Stimulated activated CD4-positive, alpha-beta T cell treated with anti-CD3 and anti-CD28 coated beads, Interleukin-1b, Interleukin-23, amount 100 ng/mL, for 24 hours (primary cell): ENCODE data around the gene SLC22A2.

Source experiments
- DNase-seq, 4 experiments: peaks; one replicate each; pipeline ENCODE4 v3.0.0-alpha.2; 2020; ENCODE audit warnings: low read depth in 4 of 4, low spot score in 1 of 4

SLC22A2 gene

GRCh38 chr6:160218810-160219209, 39.8 kb downstream of the SLC22A2 start:
- DNase-seq, result no peak

GRCh38 chr6:160217863-160218262, 40.8 kb downstream of the SLC22A2 start:
- no peak for DNase-seq

- DNase-seq, result no peak
Observed at GRCh38 chr6:160217073-160217472, 41.5 kb downstream of the SLC22A2 start.

GRCh38 chr6:160215232-160215631, 43.4 kb downstream of the SLC22A2 start:
- DNase-seq, result no peak

GRCh38 chr6:160207618-160208017, 51.0 kb downstream of the SLC22A2 start:
- no peak for DNase-seq

- no peak for DNase-seq
Observed at GRCh38 chr6:160204710-160205109, 53.9 kb downstream of the SLC22A2 start.

GRCh38 chr6:160203953-160204352, 54.7 kb downstream of the SLC22A2 start:
- DNase-seq, result no peak

- DNase-seq, result no peak
Observed at GRCh38 chr6:160203522-160203921, 55.1 kb downstream of the SLC22A2 start.

GRCh38 chr6:160203076-160203475, 55.5 kb downstream of the SLC22A2 start:
- DNase-seq, result no peak

GRCh38 chr6:160202411-160202810, 56.2 kb downstream of the SLC22A2 start:
- DNase-seq, result no peak

- no peak for DNase-seq
Observed at GRCh38 chr6:160201061-160201460, 57.6 kb downstream of the SLC22A2 start.

GRCh38 chr6:160198606-160199211, 59.9 kb downstream of the SLC22A2 start:
- DNase-seq, result no peak

GRCh38 chr6:160197662-160198061, 61.0 kb downstream of the SLC22A2 start:
- no peak for DNase-seq

- DNase-seq, result no peak
Observed at GRCh38 chr6:160194808-160195207, 63.8 kb downstream of the SLC22A2 start.

- DNase-seq, result no peak
Observed at GRCh38 chr6:160192840-160193239, 65.8 kb downstream of the SLC22A2 start.

GRCh38 chr6:160190973-160191372, 67.6 kb downstream of the SLC22A2 start:
- DNase-seq, result no peak

GRCh38 chr6:160190081-160190480, 68.5 kb downstream of the SLC22A2 start:
- DNase-seq, result no peak

- DNase-seq, result no peak
Observed at GRCh38 chr6:160188773-160189172, 69.8 kb downstream of the SLC22A2 start.

- DNase-seq, result no peak
Observed at GRCh38 chr6:160180706-160181105, 77.9 kb downstream of the SLC22A2 start.

GRCh38 chr6:160178271-160178670, 80.3 kb downstream of the SLC22A2 start:
- no peak for DNase-seq

GRCh38 chr6:160177220-160177619, 81.4 kb downstream of the SLC22A2 start:
- no peak for DNase-seq

- no peak for DNase-seq
Observed at GRCh38 chr6:160174681-160175080, 83.9 kb downstream of the SLC22A2 start.

GRCh38 chr6:160173806-160174527, 84.7 kb downstream of the SLC22A2 start:
- no peak for DNase-seq
